Measurements from ENCODE around the gene UBR4. TPM values are rescaled to one million over a fixed set of nuclear protein-coding genes. Genes with fewer than 3 reads are reported as not detected.

Gene UBR4
- total and polyA plus RNA-seq, 12 donors = 82.3 to 278 (median 119) TPM

DNA sequence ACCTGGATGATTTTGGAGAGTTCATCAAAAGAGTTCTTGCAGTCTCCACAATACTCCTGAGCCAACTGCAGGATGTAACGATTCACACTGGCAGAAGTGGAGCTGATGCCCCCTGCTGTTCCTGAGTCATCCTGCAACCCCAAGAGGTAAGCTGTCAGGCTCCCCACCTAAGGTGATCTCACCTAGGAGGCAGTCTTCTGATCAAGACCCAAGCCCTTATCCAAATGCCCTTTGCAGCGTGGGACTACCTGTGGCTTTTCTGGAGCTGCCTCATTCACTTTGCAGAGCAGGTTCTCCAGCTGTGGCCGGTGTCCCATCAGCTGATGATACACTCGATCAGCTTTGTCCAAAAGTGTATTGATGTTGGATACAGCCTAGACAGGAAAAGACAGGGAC is 96.4 kb downstream of the UBR4 start:
- Histone ChIP-seq H3K27me3 (no peaks in the 10 kb centered on the region), H3K4me3 (no peak overlapping the region), H3K4me1 (replicated peaks in 1 of 2) (peaks cover 4 to 8% of the 10 kb centered on the region in 2 donors), H3K9me3 (replicated peaks in 1 of 3) (no peaks in the 10 kb centered on the region), H3K36me3 (replicated peaks in 1 of 2) (peaks cover 0 to 99% of the 10 kb centered on the region in 2 donors), H3K27ac (no peak overlapping the region)
- DNase-seq = peak in 3 of 7 donors; percentile 10 to 53 (median 27)
- WGBS, 4 donors = 44 to 78% (median 66%) methylated on average over 2 to 4 of the region's 4 CpGs
- TF ChIP-seq, protein P1, sequence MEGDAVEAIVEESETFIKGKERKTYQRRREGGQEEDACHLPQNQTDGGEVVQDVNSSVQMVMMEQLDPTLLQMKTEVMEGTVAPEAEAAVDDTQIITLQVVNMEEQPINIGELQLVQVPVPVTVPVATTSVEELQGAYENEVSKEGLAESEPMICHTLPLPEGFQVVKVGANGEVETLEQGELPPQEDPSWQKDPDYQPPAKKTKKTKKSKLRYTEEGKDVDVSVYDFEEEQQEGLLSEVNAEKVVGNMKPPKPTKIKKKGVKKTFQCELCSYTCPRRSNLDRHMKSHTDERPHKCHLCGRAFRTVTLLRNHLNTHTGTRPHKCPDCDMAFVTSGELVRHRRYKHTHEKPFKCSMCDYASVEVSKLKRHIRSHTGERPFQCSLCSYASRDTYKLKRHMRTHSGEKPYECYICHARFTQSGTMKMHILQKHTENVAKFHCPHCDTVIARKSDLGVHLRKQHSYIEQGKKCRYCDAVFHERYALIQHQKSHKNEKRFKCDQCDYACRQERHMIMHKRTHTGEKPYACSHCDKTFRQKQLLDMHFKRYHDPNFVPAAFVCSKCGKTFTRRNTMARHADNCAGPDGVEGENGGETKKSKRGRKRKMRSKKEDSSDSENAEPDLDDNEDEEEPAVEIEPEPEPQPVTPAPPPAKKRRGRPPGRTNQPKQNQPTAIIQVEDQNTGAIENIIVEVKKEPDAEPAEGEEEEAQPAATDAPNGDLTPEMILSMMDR (IDR thresholded peaks at IDR 0.05) = peak in 3 of 6 experiments; percentile 27 to 33 (median 29)
- no peak for TF ChIP-seq POLR2A (IDR thresholded peaks at IDR 0.05)
- intact Hi-C loops (cut with DNase I) = no loop called here

DNA sequence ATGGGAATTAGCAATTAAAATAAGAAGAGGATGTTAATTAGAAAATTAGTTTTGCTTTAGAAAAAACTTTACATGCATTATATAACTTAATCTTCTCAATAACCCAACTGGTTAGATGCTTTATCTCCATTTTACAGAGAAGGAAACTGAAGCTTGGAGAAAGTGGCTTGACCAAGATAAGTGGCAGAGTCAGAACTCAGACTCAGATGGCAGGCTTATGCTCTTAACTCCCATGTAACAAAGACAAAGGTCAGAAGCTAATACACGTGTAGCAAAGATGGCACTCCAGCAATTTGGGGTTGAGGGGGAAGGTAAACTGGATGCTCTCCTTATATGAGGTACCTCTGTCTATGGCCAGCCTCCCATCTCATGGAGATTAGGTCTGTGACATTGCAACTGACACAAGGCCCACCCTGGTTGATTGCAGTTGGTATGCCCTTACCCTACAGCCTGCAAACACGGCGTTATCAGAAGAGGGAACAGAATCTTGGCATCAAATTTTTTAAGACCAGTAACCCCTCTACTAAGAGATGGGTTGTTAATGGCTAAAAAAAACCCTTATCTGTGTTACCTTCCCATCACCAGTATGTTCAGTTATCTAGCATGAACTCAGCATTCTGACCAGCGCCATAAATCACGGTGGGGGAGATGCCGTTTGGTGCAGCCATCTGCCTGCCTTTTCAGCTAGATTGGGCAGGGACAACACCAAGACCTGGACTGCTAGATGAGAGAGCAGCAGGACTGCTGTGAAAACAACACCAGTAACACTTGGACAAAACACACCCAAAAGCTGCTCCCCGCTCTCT is 97.0 kb downstream of the UBR4 start:
- no peaks in the 10 kb centered on the region for H3K27me3 ChIP-seq
- H3K36me3 ChIP-seq (replicated peaks in 1 of 2) = peaks cover 0 to 100% of the 10 kb centered on the region in 2 donors
- no peak overlapping the region for H3K27ac ChIP-seq
- H3K4me3 ChIP-seq = no peak overlapping the region
- TF ChIP-seq POLR2A (IDR thresholded peaks at IDR 0.05) = no peak
- TF ChIP-seq, protein P1 (IDR thresholded peaks at IDR 0.05) = no peak
- WGBS, 4 donors = 78 to 84% (median 80%) methylated on average over 7 of the region's 7 CpGs
- intact Hi-C loops (cut with DNase I) = no loop called here
- H3K9me3 ChIP-seq (replicated peaks in 1 of 3) = no peaks in the 10 kb centered on the region
- DNase-seq = peak in 2 of 7 donors; percentile 5 to 20
- H3K4me1 ChIP-seq (replicated peaks in 1 of 2) = peaks cover 4 to 8% of the 10 kb centered on the region in 2 donors

- Histone ChIP-seq H3K27me3 (no peaks in the 10 kb centered on the region), H3K4me1 (replicated peaks in 1 of 2) (no peaks in the 10 kb centered on the region), H3K9me3 (replicated peaks in 1 of 3) (no peaks in the 10 kb centered on the region), H3K4me3 (no peak overlapping the region), H3K36me3 (replicated peaks in 1 of 2) (peaks cover 0 to 100% of the 10 kb centered on the region in 2 donors), H3K27ac (no peak overlapping the region)
- 87 to 95% (median 94%) methylated on average over 9 to 11 of the region's 11 CpGs for WGBS, 4 donors
- TF ChIP-seq, protein P1 (IDR thresholded peaks at IDR 0.05) = no peak
- TF ChIP-seq POLR2A (IDR thresholded peaks at IDR 0.05) = no peak
- intact Hi-C loops (cut with DNase I) = no loop called here
- DNase-seq = no peak
These were observed 99.7 kb downstream of the UBR4 start for GRCh38 chr1:19110257-19110927.

DNA sequence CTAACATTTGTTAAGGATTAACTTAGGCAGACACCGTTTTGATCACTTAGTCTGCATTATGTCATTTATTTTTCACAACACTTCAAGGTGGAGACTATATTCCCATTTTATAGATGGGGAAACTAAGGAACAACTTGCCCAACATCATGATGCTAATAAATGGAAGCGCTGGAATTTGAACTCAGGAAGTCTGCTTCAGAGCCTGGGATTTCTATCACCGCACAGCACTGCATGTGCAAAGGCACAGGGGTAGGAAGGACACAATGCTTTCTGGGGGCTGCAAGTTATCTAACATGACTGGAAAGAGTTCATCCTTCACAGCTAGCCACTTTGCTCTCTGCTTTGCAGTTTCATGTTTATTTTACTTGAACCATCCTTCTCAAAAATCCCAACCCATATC is 100.5 kb downstream of the UBR4 start:
- Histone ChIP-seq H3K4me3 (no peak overlapping the region), H3K4me1 (replicated peaks in 1 of 2) (no peaks in the 10 kb centered on the region), H3K36me3 (replicated peaks in 1 of 2) (peaks cover 0 to 100% of the 10 kb centered on the region in 2 donors), H3K9me3 (replicated peaks in 1 of 3) (no peaks in the 10 kb centered on the region), H3K27ac (no peak overlapping the region), H3K27me3 (no peaks in the 10 kb centered on the region)
- intact Hi-C loops (cut with DNase I) = no loop called here
- 91 to 95% (median 93%) methylated on average over 3 of the region's 3 CpGs for WGBS, 4 donors
- no peak for DNase-seq
- TF ChIP-seq, protein P1 (IDR thresholded peaks at IDR 0.05) = no peak
- TF ChIP-seq POLR2A (IDR thresholded peaks at IDR 0.05) = no peak
